ENCODE measurements around the gene HOXA11. TPM values are rescaled to one million over a fixed set of nuclear protein-coding genes. Genes with fewer than 3 reads are reported as not detected.

The HOXA11 gene
- total RNA-seq: not detected in 2 replicates

GRCh38 chr7:27185013-27185853 lies at the start of gene HOXA11:
Gene HOXA11 (minus strand): TSS chr7:27185232. CDS start chr7:27185144, 88 bp downstream.

GRCh38 chr7:27199849-27200760 lies 15.1 kb upstream of the HOXA11 start, which contains the start of gene HOXA13:
Gene HOXA13 (minus strand): TSS chr7:27200091. CDS start chr7:27200077, 14 bp downstream.

GRCh38 chr7:27173956-27174873 lies 10.8 kb downstream of the HOXA11 start, which contains the start of gene HOXA10:
Gene HOXA10 (minus strand): TSS chr7:27174320. CDS start chr7:27174306, 14 bp downstream.

GRCh38 chr7:27165089-27165995 lies 19.7 kb downstream of the HOXA11 start, which contains the start of gene HOXA9:
Gene HOXA9 (minus strand): TSS chr7:27165537. CDS start chr7:27165457, 80 bp downstream.

GRCh38 chr7:27156508-27156898 lies 28.5 kb downstream of the HOXA11 start, which contains the start of gene HOXA7:
Gene HOXA7 (minus strand): TSS chr7:27156675. CDS start chr7:27156545, 130 bp downstream.

GRCh38 chr7:27151931-27152815 lies 32.9 kb downstream of the HOXA11 start, which contains the start of gene HOXA3:
Gene HOXA3 (minus strand): TSS chr7:27152583. CDS start chr7:27110640, 41,943 bp downstream.

GRCh38 chr7:27147199-27148030 lies 37.6 kb downstream of the HOXA11 start, which contains the start of gene HOXA6:
Gene HOXA6 (minus strand): TSS chr7:27147774. CDS start chr7:27147749, 25 bp downstream.

GRCh38 chr7:27143023-27143949 lies 41.7 kb downstream of the HOXA11 start, which contains the start of gene HOXA5:
Gene HOXA5 (minus strand): TSS chr7:27143681. CDS start chr7:27143607, 74 bp downstream.

Other genes with a start within 250 kb of the HOXA11 start
- gene HOXA1, start 89.2 kb downstream of the HOXA11 start, total RNA-seq: 0.45 and 1.0 TPM in 2 replicates
- gene HOXA2, start 82.5 kb downstream of the HOXA11 start, total RNA-seq: 1.3 and 1.5 TPM in 2 replicates
- 2.2 and 3.1 TPM in 2 replicates for gene HOXA4, start 54.5 kb downstream of the HOXA11 start, total RNA-seq
- 30.6 and 36.8 TPM in 2 replicates for gene HOXA5, start 41.6 kb downstream of the HOXA11 start, total RNA-seq
- 3.0 and 3.9 TPM in 2 replicates for gene HOXA6, start 37.5 kb downstream of the HOXA11 start, total RNA-seq
- gene HOXA3, start 32.6 kb downstream of the HOXA11 start, total RNA-seq: 1.3 and 2.9 TPM in 2 replicates
- gene HOXA7, start 28.6 kb downstream of the HOXA11 start, total RNA-seq: 3.9 and 4.2 TPM in 2 replicates
- 1.5 and 4.0 TPM in 2 replicates for gene HOXA9, start 19.7 kb downstream of the HOXA11 start, total RNA-seq
- not detected in 2 replicates for gene HOXA10, start 10.9 kb downstream of the HOXA11 start, total RNA-seq
- not detected in 2 replicates for gene HOXA13, start 14.9 kb upstream of the HOXA11 start, total RNA-seq
- not detected in 2 replicates for gene EVX1, start 57.6 kb upstream of the HOXA11 start, total RNA-seq

Measured in bronchus fibroblast of lung (primary cell).